Neural progenitor cell (in vitro differentiated cells): ENCODE measurements around the gene UROC1.

Experiments used
- CTCF ChIP-seq: fragments of 200-600 bp; sonication (generic); IDR thresholded peaks from 2 replicates; pipeline ENCODE4 v1.5.1; 2017; ENCODE audit warnings: antibody characterized with exemption, mild to moderate bottlenecking
- EZH2 ChIP-seq: fragments of 200-600 bp; sonication (generic); IDR thresholded peaks from 2 replicates; pipeline ENCODE4 v1.6.1; 2017; ENCODE audit warnings: antibody characterized with exemption, mild to moderate bottlenecking, moderate library complexity

GRCh38 chr3:126498461-126498860 lies 19.1 kb downstream of the UROC1 start:
- TF ChIP-seq CTCF (no peak), EZH2 (no peak)
